T-helper 17 cell (primary cell): ENCODE measurements around the gene TPCN1. TPM values are rescaled to one million over a fixed set of nuclear protein-coding genes. Genes with fewer than 3 reads are reported as not detected.

Experiments
- ATAC-seq: fragments of 150-1000 bp; cut with Tn5 transposase; 2 replicates; pipeline ENCODE4 v1.10.0; 2021; ENCODE audit warnings: mild to moderate bottlenecking, moderate library complexity
- DNase-seq, 3 donors: peaks; one replicate each; pipeline versions ENCODE4 v3.0.0 to v3.0.0-alpha.2; 2020 to 2021
- H3K9me3 ChIP-seq: one replicate; pipeline ENCODE4 v1.7.0; 2013; ENCODE audit warnings: low read length, mild to moderate bottlenecking; ENCODE audit not compliant: control insufficient read depth, poor library complexity, severe bottlenecking
- H3K27ac Mint-ChIP-seq: one replicate; pipeline ENCODE4 v1.8.0; 2022; ENCODE audit warnings: mild to moderate bottlenecking, moderate library complexity, mixed read lengths
- H3K27me3 Mint-ChIP-seq: one replicate; pipeline ENCODE4 v1.8.0; 2022; ENCODE audit warnings: mixed read lengths
- H3K36me3 Mint-ChIP-seq: one replicate; pipeline ENCODE4 v1.8.0; 2022; ENCODE audit warnings: low read depth, mixed read lengths
- H3K4me1 Mint-ChIP-seq: one replicate; pipeline ENCODE4 v1.8.0; 2022; ENCODE audit warnings: mild to moderate bottlenecking, mixed read lengths
- H3K4me3 Mint-ChIP-seq: one replicate; pipeline ENCODE4 v1.8.0; 2022; ENCODE audit warnings: mild to moderate bottlenecking, moderate library complexity, mixed read lengths
- total RNA-seq, 4 donors: library from RNA in 2 of 4; stranded (reverse) in 2 of 4; gene quantifications; one replicate each; pipeline ENCODE4 v1.2.3 and lab custom pipeline; 2022 to 2026

The TPCN1 gene
- total RNA-seq, 2 donors from 2014 or later: 39.9 to 59.0 TPM

GRCh38 chr12:113233967-113234366, 12.7 kb downstream of the TPCN1 start:
- H3K27me3 Mint-ChIP-seq: no peaks in the 10 kb centered on the region
- ATAC-seq (no peak), DNase-seq (no peak)
- H3K27ac Mint-ChIP-seq: peak overlapping the region; percentile 67
- H3K9me3 ChIP-seq: no peaks in the 10 kb centered on the region
- H3K4me3 Mint-ChIP-seq: no peak overlapping the region
- H3K36me3 Mint-ChIP-seq: peaks cover 7% of the 10 kb centered on the region
- H3K4me1 Mint-ChIP-seq: peaks cover 22% of the 10 kb centered on the region

GRCh38 chr12:113234483-113234882, 13.2 kb downstream of the TPCN1 start:
- Mint-ChIP-seq H3K27me3 (no peaks in the 10 kb centered on the region), H3K4me1 (peaks cover 25% of the 10 kb centered on the region), H3K4me3 (no peak overlapping the region), H3K36me3 (peaks cover 7% of the 10 kb centered on the region), H3K27ac (no peak overlapping the region)
- no peak for DNase-seq
- no peaks in the 10 kb centered on the region for H3K9me3 ChIP-seq
- no peak for ATAC-seq

GRCh38 chr12:113235976-113236375, 14.7 kb downstream of the TPCN1 start:
- H3K9me3 ChIP-seq: no peaks in the 10 kb centered on the region
- Mint-ChIP-seq H3K4me3 (no peak overlapping the region), H3K4me1 (peaks cover 19% of the 10 kb centered on the region), H3K36me3 (peaks cover 5% of the 10 kb centered on the region), H3K27ac (peak overlapping the region; percentile 54), H3K27me3 (no peaks in the 10 kb centered on the region)
- ATAC-seq: no peak
- no peak for DNase-seq

GRCh38 chr12:113236539-113237399, 15.5 kb downstream of the TPCN1 start:
- Mint-ChIP-seq H3K27me3 (no peaks in the 10 kb centered on the region), H3K4me1 (peaks cover 19% of the 10 kb centered on the region), H3K36me3 (peaks cover 5% of the 10 kb centered on the region), H3K4me3 (no peak overlapping the region), H3K27ac (peak overlapping the region; percentile 54)
- no peaks in the 10 kb centered on the region for H3K9me3 ChIP-seq
- no peak for DNase-seq
- ATAC-seq: no peak

- DNase-seq (no peak), ATAC-seq (no peak)
- Mint-ChIP-seq H3K4me3 (no peak overlapping the region), H3K27me3 (no peaks in the 10 kb centered on the region), H3K4me1 (peaks cover 18% of the 10 kb centered on the region), H3K36me3 (peaks cover 5% of the 10 kb centered on the region), H3K27ac (no peak overlapping the region)
- H3K9me3 ChIP-seq: no peaks in the 10 kb centered on the region
These were observed 16.5 kb downstream of the TPCN1 start for GRCh38 chr12:113237748-113238147.

- H3K27ac Mint-ChIP-seq: no peak overlapping the region
- H3K4me1 Mint-ChIP-seq: peaks cover 15% of the 10 kb centered on the region
- no peak for ATAC-seq
- no peaks in the 10 kb centered on the region for H3K27me3 Mint-ChIP-seq
- peaks cover 5% of the 10 kb centered on the region for H3K36me3 Mint-ChIP-seq
- no peak for DNase-seq
- no peak overlapping the region for H3K4me3 Mint-ChIP-seq
- H3K9me3 ChIP-seq: no peaks in the 10 kb centered on the region
These were observed 17.0 kb downstream of the TPCN1 start for GRCh38 chr12:113238309-113238708.

- DNase-seq (no peak), ATAC-seq (no peak)
- peaks cover 12% of the 10 kb centered on the region for H3K4me1 Mint-ChIP-seq
- H3K27ac Mint-ChIP-seq: peak overlapping the region; percentile 89
- no peak overlapping the region for H3K4me3 Mint-ChIP-seq
- peaks cover 5% of the 10 kb centered on the region for H3K36me3 Mint-ChIP-seq
- H3K27me3 Mint-ChIP-seq: no peaks in the 10 kb centered on the region
- no peaks in the 10 kb centered on the region for H3K9me3 ChIP-seq
These were observed 18.1 kb downstream of the TPCN1 start for GRCh38 chr12:113239288-113239771.

- Mint-ChIP-seq H3K27me3 (no peaks in the 10 kb centered on the region), H3K27ac (peak overlapping the region; percentile 89), H3K4me1 (peaks cover 16% of the 10 kb centered on the region), H3K36me3 (peaks cover 3% of the 10 kb centered on the region), H3K4me3 (no peak overlapping the region)
- ATAC-seq (no peak), DNase-seq (no peak)
- no peaks in the 10 kb centered on the region for H3K9me3 ChIP-seq
These were observed 18.6 kb downstream of the TPCN1 start for GRCh38 chr12:113239811-113240331.

GRCh38 chr12:113240395-113240794, 19.1 kb downstream of the TPCN1 start:
- Mint-ChIP-seq H3K4me1 (peaks cover 16% of the 10 kb centered on the region), H3K27me3 (no peaks in the 10 kb centered on the region), H3K4me3 (no peak overlapping the region), H3K27ac (peak overlapping the region; percentile 89), H3K36me3 (peaks cover 2% of the 10 kb centered on the region)
- H3K9me3 ChIP-seq: no peaks in the 10 kb centered on the region
- no peak for DNase-seq
- ATAC-seq: no peak

- peaks cover 15% of the 10 kb centered on the region for H3K4me1 Mint-ChIP-seq
- H3K27ac Mint-ChIP-seq: no peak overlapping the region
- H3K36me3 Mint-ChIP-seq: no peaks in the 10 kb centered on the region
- H3K9me3 ChIP-seq: no peaks in the 10 kb centered on the region
- no peak for DNase-seq
- no peak overlapping the region for H3K4me3 Mint-ChIP-seq
- no peaks in the 10 kb centered on the region for H3K27me3 Mint-ChIP-seq
- ATAC-seq: no peak
These were observed 20.1 kb downstream of the TPCN1 start for GRCh38 chr12:113241191-113242025.

- Mint-ChIP-seq H3K36me3 (no peaks in the 10 kb centered on the region), H3K4me3 (no peak overlapping the region), H3K27me3 (no peaks in the 10 kb centered on the region), H3K27ac (no peak overlapping the region), H3K4me1 (peaks cover 15% of the 10 kb centered on the region)
- H3K9me3 ChIP-seq: no peaks in the 10 kb centered on the region
- ATAC-seq: no peak
- no peak for DNase-seq
These were observed 20.8 kb downstream of the TPCN1 start for GRCh38 chr12:113242026-113242418.

GRCh38 chr12:113242560-113242959, 21.3 kb downstream of the TPCN1 start:
- ATAC-seq (no peak), DNase-seq (no peak)
- Mint-ChIP-seq H3K27me3 (no peaks in the 10 kb centered on the region), H3K4me1 (peaks cover 15% of the 10 kb centered on the region), H3K4me3 (no peak overlapping the region), H3K27ac (peak overlapping the region; percentile 37), H3K36me3 (no peaks in the 10 kb centered on the region)
- H3K9me3 ChIP-seq: no peaks in the 10 kb centered on the region

- H3K27ac Mint-ChIP-seq: peak overlapping the region; percentile 41
- no peak overlapping the region for H3K4me3 Mint-ChIP-seq
- no peaks in the 10 kb centered on the region for H3K27me3 Mint-ChIP-seq
- H3K36me3 Mint-ChIP-seq: no peaks in the 10 kb centered on the region
- DNase-seq: no peak
- H3K4me1 Mint-ChIP-seq: peaks cover 20% of the 10 kb centered on the region
- no peaks in the 10 kb centered on the region for H3K9me3 ChIP-seq
- ATAC-seq: no peak
These were observed 22.8 kb downstream of the TPCN1 start for GRCh38 chr12:113244047-113244460.
